H9 (cell line): ENCODE data around the gene SLBP. TPM values are rescaled to one million over a fixed set of nuclear protein-coding genes. Genes with fewer than 3 reads are reported as not detected.

ENCODE experiments used
- DNase-seq: peaks from one replicate; pipeline ENCODE4 v3.0.0-alpha.2; 2017
- H2AFZ ChIP-seq: one replicate; pipeline ENCODE4 v1.6.1; 2013; ENCODE audit warnings: mild to moderate bottlenecking, low read length, control low read depth, moderate library complexity
- H2AK5ac ChIP-seq: 2 replicates; pipeline ENCODE4 v1.6.1; 2013; ENCODE audit warnings: low read length, control low read depth, mixed read lengths; ENCODE audit not compliant: insufficient read length
- H2BK120ac ChIP-seq: one replicate; pipeline ENCODE4 v1.6.1; 2013; ENCODE audit warnings: low read depth, mild to moderate bottlenecking, low read length, control low read depth, inconsistent platforms; ENCODE audit not compliant: poor library complexity, severe bottlenecking
- H2BK12ac ChIP-seq: 2 replicates; pipeline ENCODE4 v1.6.1; 2013; ENCODE audit warnings: low read length, control low read depth, mixed read lengths, low read depth; ENCODE audit not compliant: insufficient read length
- H2BK15ac ChIP-seq: 2 replicates; pipeline ENCODE4 v1.6.1; 2013; ENCODE audit warnings: low read depth, low read length, control low read depth
- H2BK20ac ChIP-seq: one replicate; pipeline ENCODE4 v1.6.1; 2013; ENCODE audit warnings: low read depth, mild to moderate bottlenecking, low read length, control low read depth, inconsistent platforms; ENCODE audit not compliant: poor library complexity, severe bottlenecking
- H2BK5ac ChIP-seq: 2 replicates; pipeline ENCODE4 v1.6.1; 2013; ENCODE audit warnings: low read length, control low read depth, mixed read lengths; ENCODE audit not compliant: insufficient read length
- H3K14ac ChIP-seq: 2 replicates; pipeline ENCODE4 v1.6.1; 2013; ENCODE audit warnings: low read length, control low read depth; ENCODE audit not compliant: insufficient read depth
- H3K18ac ChIP-seq: 2 replicates; pipeline ENCODE4 v1.6.1; 2013; ENCODE audit warnings: low read depth, mild to moderate bottlenecking, mixed read lengths, low read length, control low read depth; ENCODE audit not compliant: insufficient read length
- H3K23ac ChIP-seq: 2 replicates; pipeline ENCODE4 v1.6.1; 2013; ENCODE audit warnings: low read length, control low read depth, mixed read lengths, low read depth; ENCODE audit not compliant: insufficient read length
- H3K23me2 ChIP-seq: 2 replicates; pipeline ENCODE4 v1.6.1; 2013; ENCODE audit warnings: low read depth, mild to moderate bottlenecking, mixed read lengths, low read length, control low read depth; ENCODE audit not compliant: insufficient read length, poor library complexity, severe bottlenecking
- H3K27ac ChIP-seq: 2 replicates; pipeline ENCODE4 v1.5.1; 2013; ENCODE audit warnings: low read length, control low read depth, mixed read lengths, low read depth; ENCODE audit not compliant: insufficient read length
- H3K27me3 ChIP-seq: 2 replicates; pipeline ENCODE4 v1.6.1; 2013; ENCODE audit warnings: low read length, control low read depth, inconsistent platforms; ENCODE audit not compliant: insufficient read depth
- H3K4ac ChIP-seq: 2 replicates; pipeline ENCODE4 v1.6.1; 2013; ENCODE audit warnings: low read depth, mild to moderate bottlenecking, control low read depth, inconsistent platforms, low read length, moderate library complexity
- H3K4me1 ChIP-seq: 2 replicates; pipeline ENCODE4 v1.6.1; 2013; ENCODE audit warnings: low read length, control low read depth, inconsistent platforms; ENCODE audit not compliant: insufficient read depth
- H3K4me2 ChIP-seq: 2 replicates; pipeline ENCODE4 v1.6.1; 2013; ENCODE audit warnings: low read length, control low read depth, mixed read lengths; ENCODE audit not compliant: insufficient read length, insufficient read depth
- H3K56ac ChIP-seq: 2 replicates; pipeline ENCODE4 v1.6.1; 2013; ENCODE audit warnings: low read depth, mild to moderate bottlenecking, mixed read lengths, low read length, control low read depth; ENCODE audit not compliant: insufficient read length
- H3K79me1 ChIP-seq: 2 replicates; pipeline ENCODE4 v1.6.1; 2013; ENCODE audit warnings: low read depth, mild to moderate bottlenecking, moderate library complexity, low read length, control low read depth, inconsistent platforms; ENCODE audit not compliant: insufficient read depth, poor library complexity, severe bottlenecking
- H3K79me2 ChIP-seq: 2 replicates; pipeline ENCODE4 v1.6.1; 2013; ENCODE audit warnings: low read length, control low read depth, inconsistent platforms; ENCODE audit not compliant: insufficient read depth
- H3K9ac ChIP-seq: 2 replicates; pipeline ENCODE4 v1.6.1; 2013; ENCODE audit warnings: low read length, control low read depth, mixed read lengths; ENCODE audit not compliant: insufficient read length; ENCODE audit errors: extremely low read depth
- H3K9me3 ChIP-seq: one replicate; pipeline ENCODE4 v1.6.1; 2013; ENCODE audit warnings: low read depth, low read length, inconsistent platforms; ENCODE audit not compliant: control insufficient read depth
- H3T11ph ChIP-seq: one replicate; pipeline ENCODE4 v1.6.1; 2013; ENCODE audit warnings: mild to moderate bottlenecking, low read length, control low read depth, inconsistent platforms
- H4K20me1 ChIP-seq: one replicate; pipeline ENCODE4 v1.6.1; 2013; ENCODE audit not compliant: control insufficient read depth, insufficient read length, insufficient read depth
- H4K5ac ChIP-seq: 2 replicates; pipeline ENCODE4 v1.6.1; 2013; ENCODE audit warnings: low read depth, mild to moderate bottlenecking, mixed read lengths, low read length, control low read depth; ENCODE audit not compliant: insufficient read length
- H4K8ac ChIP-seq: replicated peaks from 2 replicates; pipeline ENCODE4 v1.6.1; 2013; ENCODE audit warnings: low read length, control low read depth, mixed read lengths, low read depth; ENCODE audit not compliant: insufficient read length
- H4K91ac ChIP-seq: 2 replicates; pipeline ENCODE4 v1.6.1; 2013; ENCODE audit warnings: low read depth, mild to moderate bottlenecking, moderate library complexity, mixed read lengths, low read length, control low read depth; ENCODE audit not compliant: insufficient read length
- H3K27ac Mint-ChIP-seq, 3 experiments: 2 replicates in 2 of 3; 3 replicates in 1 of 3; pipeline ENCODE4 v1.8.0; 2020 to 2021; ENCODE audit warnings: mixed read lengths in 3 of 3, mild to moderate bottlenecking in 1 of 3, moderate library complexity in 1 of 3
- H3K27me3 Mint-ChIP-seq: 2 replicates; pipeline ENCODE4 v1.8.0; 2021; ENCODE audit warnings: low read depth, mild to moderate bottlenecking, moderate library complexity, mixed read lengths
- H3K36me3 Mint-ChIP-seq, 3 experiments: 2 replicates in 2 of 3; 3 replicates in 1 of 3; pipeline ENCODE4 v1.8.0; 2020 to 2021; ENCODE audit warnings: low read depth in 3 of 3, mixed read lengths in 3 of 3; ENCODE audit not compliant: insufficient read depth in 1 of 3
- H3K4me1 Mint-ChIP-seq, 2 experiments: 2 replicates each; pipeline ENCODE4 v1.8.0; 2020; ENCODE audit warnings: mixed read lengths in 2 of 2
- H3K4me3 Mint-ChIP-seq, 2 experiments: 2 replicates in 1 of 2; 3 replicates in 1 of 2; pipeline ENCODE4 v1.8.0; 2020 to 2021; ENCODE audit warnings: mild to moderate bottlenecking in 2 of 2, mixed read lengths in 2 of 2, moderate library complexity in 1 of 2
- H3K9me3 Mint-ChIP-seq, 2 experiments: 2 replicates in 1 of 2; 3 replicates in 1 of 2; pipeline ENCODE4 v1.8.0; 2020; ENCODE audit warnings: mild to moderate bottlenecking in 2 of 2, mixed read lengths in 2 of 2, moderate library complexity in 1 of 2
- CTCF ChIP-seq: fragments of 200-600 bp; sonication (generic); conservative IDR thresholded peaks from 3 replicates; pipeline ENCODE4 v1.8.0; 2021; ENCODE audit warnings: antibody characterized with exemption, mild to moderate bottlenecking
- WGBS: extraction: QIAGEN DNeasy Blood & Tissue Kit; methylation state at CpG from one replicate; pipeline ENCODE4 v1.1.7; 2013; ENCODE audit warnings: missing lambda C conversion rate, low lambda C conversion rate, mixed read lengths; ENCODE audit not compliant: insufficient read length; ENCODE audit errors: extremely low coverage; 5-methylcytosine and 5-hydroxymethylcytosine counted together
- total RNA-seq: library from RNA; stranded (reverse); gene quantifications from 2 replicates; pipeline ENCODE4 v1.2.1, GENCODE V29; 2021

SLBP gene
- total RNA-seq, 1 experiment from 2014 or later, result 62.7 TPM

- Histone ChIP-seq H4K5ac (no peak overlapping the region), H2AFZ (no peak overlapping the region), H3K79me1 (no peaks in the 10 kb centered on the region), H4K8ac (no peak overlapping the region), H3T11ph (no peak overlapping the region), H2BK20ac (no peak overlapping the region), H3K4me2 (no peak overlapping the region), H3K9ac (no peak overlapping the region), H3K27ac (no peak overlapping the region), H3K4me1 (no peaks in the 10 kb centered on the region), H3K56ac (no peak overlapping the region), H3K27me3 (no peaks in the 10 kb centered on the region), H2BK15ac (no peak overlapping the region), H2BK120ac (no peak overlapping the region), H3K79me2 (no peaks in the 10 kb centered on the region), H2AK5ac (no peak overlapping the region), H4K20me1 (peaks cover 2% of the 10 kb centered on the region), H2BK5ac (no peak overlapping the region), H3K18ac (no peak overlapping the region), H3K23ac (no peak overlapping the region), H4K91ac (no peak overlapping the region), H3K9me3 (no peaks in the 10 kb centered on the region), H2BK12ac (no peak overlapping the region), H3K14ac (no peak overlapping the region), H3K4ac (no peak overlapping the region), H3K23me2 (no peaks in the 10 kb centered on the region)
- TF ChIP-seq CTCF, result no peak
- no CpG with 5 or more reads among the region's 5 CpGs for WGBS
- H3K27ac Mint-ChIP-seq, result no peak overlapping the region
- no peak for DNase-seq
- no peak overlapping the region for H3K4me3 Mint-ChIP-seq
- H3K36me3 Mint-ChIP-seq, result peaks cover 32 to 90% (median 68%) of the 10 kb centered on the region in 3 experiments; a peak in 6 of 7 replicates
- no peaks in the 10 kb centered on the region for H3K9me3 Mint-ChIP-seq
- no peaks in the 10 kb centered on the region for H3K4me1 Mint-ChIP-seq
- no peaks in the 10 kb centered on the region for H3K27me3 Mint-ChIP-seq
Observed at GRCh38 chr4:1695913-1696312, 16.2 kb downstream of the SLBP start.
